GM12878 (cell line): ENCODE results near the gene TMIGD2. TPM values are rescaled to one million over a fixed set of nuclear protein-coding genes. Genes with fewer than 3 reads are reported as not detected.
A peak's percentile ranks its signal among the peaks of the same experiment; 100 is the strongest.

Experiments
- ATAC-seq: fragments of 200-7000 bp; cut with Tn5 transposase; 3 replicates; pipeline ENCODE4 v1.9.1; 2020; ENCODE audit warnings: mild to moderate bottlenecking, moderate library complexity
- BruUV-seq: library from RNA; stranded (reverse); fragments of 400-500 nt; replicated peaks from 2 replicates; lab custom pipeline; 2021; lab: Mats Ljungman, UMichigan
- CTCF ChIA-PET: fragments of 300-600 bp; sonication (Branson Sonifier 250); formaldehyde crosslinking; extraction: SDS; loops from one replicate; lab custom pipeline; 2021; ENCODE audit warnings: inconsistent platforms; lab: Yijun Ruan, JAX
- POLR2A ChIA-PET: fragments of 350-600 bp; formaldehyde crosslinking; extraction: SDS; loops from one replicate; lab custom pipeline; 2021; ENCODE audit warnings: inconsistent platforms; lab: Charles Lee
- RAD21 ChIA-PET: fragments of 300-600 bp; sonication (Branson Sonifier 250); formaldehyde crosslinking; loops from one replicate; lab custom pipeline; 2023; ENCODE audit warnings: antibody characterized with exemption; ENCODE audit not compliant: unreplicated experiment; lab: Charles Lee
- SMC1A ChIA-PET: fragments of 300-600 bp; sonication (Branson Sonifier 250); formaldehyde crosslinking; loops from one replicate; lab custom pipeline; 2023; ENCODE audit not compliant: unreplicated experiment, uncharacterized antibody; lab: Charles Lee
- DNase-seq: peaks from one replicate; pipeline ENCODE4 v3.0.0-alpha.2; 2011; ENCODE audit warnings: low read depth, low spot score
- FAIRE-seq: peaks from 3 replicates; lab custom pipeline; 2011; peaks lifted over from hg19 to GRCh38; lab: Jason Lieb, UNC
- H2AFZ ChIP-seq: 2 replicates; pipeline ENCODE4 v1.6.0; 2011; ENCODE audit warnings: low read depth, low read length, control low read depth; ENCODE audit not compliant: control insufficient read depth
- H3K27ac ChIP-seq: 2 replicates; pipeline ENCODE4 v1.5.1; 2011; ENCODE audit warnings: control low read depth; ENCODE audit not compliant: control insufficient read depth, insufficient read depth
- H3K27me3 ChIP-seq, 2 experiments: replicated peaks in 1 of 2; 2 replicates each; pipeline versions ENCODE4 v1.6.0 to v1.6.1; 2011; ENCODE audit warnings: low read length in 1 of 2; ENCODE audit not compliant: control insufficient read depth in 2 of 2, insufficient read depth in 2 of 2
- H3K36me3 ChIP-seq, 2 experiments: 2 replicates each; pipeline ENCODE4 v1.5.1; 2011; ENCODE audit warnings: low read length in 1 of 2; ENCODE audit not compliant: control insufficient read depth in 2 of 2, insufficient read depth in 2 of 2
- H3K4me1 ChIP-seq: 2 replicates; pipeline ENCODE4 v1.6.1; 2011; ENCODE audit warnings: mild to moderate bottlenecking, low read length, moderate library complexity, mixed read lengths; ENCODE audit not compliant: control insufficient read depth, insufficient read depth
- H3K4me2 ChIP-seq: 2 replicates; pipeline ENCODE4 v1.6.0; 2011; ENCODE audit warnings: control low read depth; ENCODE audit not compliant: control insufficient read depth, insufficient read depth
- H3K4me3 ChIP-seq: fragments of 200-600 bp; sonication (generic); 2 replicates; pipeline ENCODE4 v1.5.1; 2016
- H3K79me2 ChIP-seq: 2 replicates; pipeline ENCODE4 v1.6.0; 2011; ENCODE audit warnings: low read length; ENCODE audit not compliant: control insufficient read depth, insufficient read depth
- H3K9ac ChIP-seq: 2 replicates; pipeline ENCODE4 v1.8.0; 2011; ENCODE audit warnings: low read length, control low read depth, mixed read lengths; ENCODE audit not compliant: control insufficient read depth, insufficient read depth
- H3K9me3 ChIP-seq: replicated peaks from 3 replicates; pipeline ENCODE4 v1.5.1; 2011; ENCODE audit warnings: mild to moderate bottlenecking, low read length; ENCODE audit not compliant: control insufficient read depth, insufficient read depth
- H4K20me1 ChIP-seq: 2 replicates; pipeline ENCODE4 v1.6.0; 2011; ENCODE audit not compliant: control insufficient read depth, insufficient read depth
- BHLHE40 ChIP-seq, 2 experiments: fragments of 450-650 bp in 1 of 2; IDR thresholded peaks; 2 replicates each; pipeline ENCODE4 v1.6.1; 2011 to 2017; ENCODE audit warnings: low read depth in 2 of 2, borderline replicate concordance in 1 of 2, improper control_type of control experiment in 1 of 2, low read length in 1 of 2, mild to moderate bottlenecking in 1 of 2
- CBX3 ChIP-seq: fragments of 200-600 bp; sonication (generic); IDR thresholded peaks from 2 replicates; pipeline ENCODE4 v1.6.1; 2016; ENCODE audit warnings: low read depth, borderline replicate concordance
- CTCF ChIP-seq, 3 experiments: IDR thresholded peaks in 2 of 3; conservative IDR thresholded peaks in 1 of 3; 2 replicates each; pipeline ENCODE4 v1.5.1; 2011; ENCODE audit warnings: low read depth in 3 of 3, low read length in 3 of 3, mild to moderate bottlenecking in 3 of 3, control low read depth in 2 of 3, moderate library complexity in 2 of 3, inconsistent platforms in 1 of 3, mixed read lengths in 1 of 3; ENCODE audit not compliant: control insufficient read depth in 2 of 3, insufficient read depth in 1 of 3; ENCODE audit errors: extremely low read depth in 1 of 3
- JUNB ChIP-seq: IDR thresholded peaks from 2 replicates; pipeline ENCODE4 v1.6.1; 2016; ENCODE audit warnings: antibody characterized with exemption, mild to moderate bottlenecking
- MEF2A ChIP-seq: IDR thresholded peaks from 2 replicates; pipeline ENCODE4 v1.6.1; 2011; ENCODE audit warnings: low read depth, mild to moderate bottlenecking, low read length, moderate library complexity; ENCODE audit not compliant: insufficient read depth
- NBN ChIP-seq: fragments of 450-650 bp; IDR thresholded peaks from 2 replicates; pipeline ENCODE4 v1.6.1; 2016
- NR2F1 ChIP-seq: fragments of 450-650 bp; conservative IDR thresholded peaks from 2 replicates; pipeline ENCODE4 v1.6.1; 2017; ENCODE audit warnings: mild to moderate bottlenecking
- POLR2A ChIP-seq: IDR thresholded peaks from 2 replicates; pipeline ENCODE4 v1.6.1; 2011; ENCODE audit warnings: low read depth, mild to moderate bottlenecking, low read length
- RAD21 ChIP-seq: IDR thresholded peaks from 2 replicates; pipeline ENCODE4 v1.6.1; 2011; ENCODE audit warnings: mild to moderate bottlenecking, low read depth, low read length, moderate library complexity; ENCODE audit not compliant: insufficient read depth
- RUNX3 ChIP-seq: IDR thresholded peaks from 2 replicates; pipeline ENCODE4 v1.6.1; 2012; ENCODE audit warnings: low read length, inconsistent platforms
- SMARCA5 ChIP-seq: fragments of 450-650 bp; IDR thresholded peaks from 2 replicates; pipeline ENCODE4 v1.6.1; 2017; ENCODE audit warnings: mild to moderate bottlenecking
- SMC3 ChIP-seq: IDR thresholded peaks from 2 replicates; pipeline ENCODE4 v1.6.1; 2011; ENCODE audit warnings: low read length, improper control_type of control experiment, borderline replicate concordance
- SP1 ChIP-seq: IDR thresholded peaks from one replicate; pipeline ENCODE4 v1.6.1; 2011; ENCODE audit warnings: low read depth, low read length
- YY1 ChIP-seq: IDR thresholded peaks from 2 replicates; pipeline ENCODE4 v1.6.1; 2011; ENCODE audit warnings: low read depth, mild to moderate bottlenecking, low read length
- WGBS: methylation state at CpG from one replicate; pipeline ENCODE4 v1.1.6; 2016; ENCODE audit warnings: low lambda C conversion rate; ENCODE audit not compliant: insufficient replicate concordance, insufficient coverage; ENCODE audit errors: missing lambda C conversion rate; 5-methylcytosine and 5-hydroxymethylcytosine counted together
- in situ Hi-C: fragments of 300-500 bp; cut with MboI; formaldehyde crosslinking; loops from 9 replicates; pipeline ENCODE4 v1.14.3; 2018; ENCODE audit warnings: mixed read lengths
- intact Hi-C: fragments of 100-400 bp; cut with micrococcal nuclease; formaldehyde crosslinking; loops from one replicate; pipeline ENCODE4 v1.14.2; 2022; ENCODE audit not compliant: unreplicated experiment
- polyA plus RNA-seq, 11 experiments: library from polyadenylated mRNA; depleted of rRNA in 4 of 11; unstranded in 6 of 11; stranded (reverse) in 5 of 11; fragments of >200 nt; fragmentation: Nextera tagmentation in 4 of 11; fragmentation: Illumina TruSeq in 1 of 11; extraction: Ambion mirVana in 4 of 11; extraction: Trizol in 1 of 11; gene quantifications; 1 replicate in 1 of 11; 2 replicates in 10 of 11; pipeline versions ENCODE4 v1.2.1 to v1.2.3, GENCODE V29; 2011 to 2016; ENCODE audit warnings: inconsistent platforms in 2 of 11, missing spikeins in 2 of 11, low read depth in 1 of 11
- total RNA-seq, 4 experiments: library from RNA; depleted of rRNA in 3 of 4; stranded (reverse); fragments of >200 nt in 3 of 4; fragmentation: Illumina TruSeq in 1 of 4; extraction: Trizol in 1 of 4; gene quantifications; 2 replicates each; pipeline versions ENCODE4 v1.2.1 to v1.2.3, GENCODE V29; 2013 to 2021
- TF ChIP-seq, protein P1 (sequence below): fragments of 450-650 bp; IDR thresholded peaks from 2 replicates; pipeline ENCODE4 v1.6.1; 2016; ENCODE audit warnings: mild to moderate bottlenecking
- TF ChIP-seq, protein P2 (sequence below): IDR thresholded peaks from 2 replicates; pipeline ENCODE4 v1.6.1; 2011; ENCODE audit warnings: low read depth, low read length, improper control_type of control experiment, borderline replicate concordance

Gene TMIGD2
- total and polyA plus RNA-seq, 10 of the 15 experiments (the other 5 are each of a cell fraction or from before 2014, with no cell fraction given): 0.09 to 0.40 (median 0.14) TPM; not detected in 5

DNA sequence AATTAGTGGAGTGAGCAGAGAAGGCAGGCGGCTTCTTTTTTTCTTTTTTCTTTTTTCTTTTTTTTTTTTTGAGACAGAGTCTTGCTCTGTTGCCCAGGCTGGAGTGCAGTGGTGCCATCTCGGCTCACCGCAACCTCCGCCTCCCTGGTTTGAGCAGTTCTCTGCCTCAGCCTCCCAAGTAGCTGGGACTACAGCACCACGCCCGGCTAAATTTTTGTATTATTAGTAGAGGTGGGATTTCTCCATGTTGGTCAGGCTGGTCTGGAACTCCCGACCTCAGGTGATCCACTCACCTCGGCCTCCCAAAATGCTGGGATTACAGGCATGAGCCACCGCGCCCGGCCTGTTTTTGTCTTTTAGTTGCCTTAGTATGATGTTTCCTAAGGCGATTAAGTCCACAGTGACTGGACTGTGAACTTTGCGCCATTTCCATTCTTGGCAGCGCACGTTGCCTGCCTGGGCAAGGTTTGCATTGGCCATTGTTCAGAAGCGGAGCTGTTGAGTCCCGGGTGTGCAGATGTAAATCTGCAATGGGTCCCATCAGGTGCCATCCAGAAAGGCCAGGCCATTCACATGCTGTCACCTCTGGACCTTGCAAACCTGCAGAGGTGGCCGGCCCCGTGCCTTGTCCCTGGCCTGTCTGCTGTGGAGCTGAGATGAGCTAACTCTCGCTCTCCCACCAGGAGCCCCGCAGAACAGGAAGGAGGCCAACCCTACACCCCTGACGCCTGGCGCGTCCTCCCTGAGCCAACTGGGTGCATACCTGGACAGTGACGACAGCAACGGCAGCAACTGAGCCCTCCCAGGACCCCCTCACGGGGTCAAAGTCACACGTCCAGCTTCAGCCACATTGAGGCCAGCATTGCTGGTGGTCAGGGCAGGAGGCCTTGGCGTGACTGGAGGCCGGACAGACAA lies 34.0 kb downstream of the TMIGD2 start (continued):
- TF ChIP-seq, protein P1, sequence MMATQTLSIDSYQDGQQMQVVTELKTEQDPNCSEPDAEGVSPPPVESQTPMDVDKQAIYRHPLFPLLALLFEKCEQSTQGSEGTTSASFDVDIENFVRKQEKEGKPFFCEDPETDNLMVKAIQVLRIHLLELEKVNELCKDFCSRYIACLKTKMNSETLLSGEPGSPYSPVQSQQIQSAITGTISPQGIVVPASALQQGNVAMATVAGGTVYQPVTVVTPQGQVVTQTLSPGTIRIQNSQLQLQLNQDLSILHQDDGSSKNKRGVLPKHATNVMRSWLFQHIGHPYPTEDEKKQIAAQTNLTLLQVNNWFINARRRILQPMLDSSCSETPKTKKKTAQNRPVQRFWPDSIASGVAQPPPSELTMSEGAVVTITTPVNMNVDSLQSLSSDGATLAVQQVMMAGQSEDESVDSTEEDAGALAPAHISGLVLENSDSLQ: no peak
- TF ChIP-seq CBX3 (no peak), SP1 (no peak), MEF2A (no peak), JUNB (no peak)

GRCh38 chr19:4267101-4267900 lies 34.9 kb downstream of the TMIGD2 start:
- in situ Hi-C loops (loop anchor here (5.0 kb wide), 1 partner anchor 85 kb away; no protein-coding TSS in a partner anchor), intact Hi-C loops (loop anchor here (1.0 to 5.0 kb wide), 3 partner anchors 85 to 258 kb away; partner anchors contain the start of genes CHAF1A and SH3GL1)
- no TSS peak for BruUV-seq
- no peak for FAIRE-seq
- 27% methylated on average over 18 of the region's 21 CpGs for WGBS
- no peak overlapping the region for H3K4me2 ChIP-seq
- SMC1A ChIA-PET: interaction anchor here (0.6 to 2.6 kb wide), 6 partner anchors 33 to 258 kb away, joined by 3 to 12 read pairs (median 4); no protein-coding TSS in a partner anchor
- no peak overlapping the region for H2AFZ ChIP-seq
- CTCF ChIA-PET: interaction anchor here (0.6 to 5.4 kb wide), 39 partner anchors 10 to 373 kb away, joined by 3 to 78 read pairs (median 4); partner anchors contain the start of genes CHAF1A, EBI3, HDGFL2 and MPND
- no peaks in the 10 kb centered on the region for H3K79me2 ChIP-seq
- peaks cover 18 to 20% of the 10 kb centered on the region in 2 experiments for H3K36me3 ChIP-seq
- H3K27ac ChIP-seq: no peak overlapping the region
- ATAC-seq: peak; percentile 92
- H3K4me1 ChIP-seq: no peaks in the 10 kb centered on the region; the same call in 1 of the 2 replicates
- H3K4me3 ChIP-seq: no peak overlapping the region
- H3K9me3 ChIP-seq: peaks cover 2% of the 10 kb centered on the region; the same call in 1 of the 3 replicates
- POLR2A ChIA-PET: interaction anchor here (0.9 kb wide), 1 partner anchor 75 kb away, joined by 3 read pairs; no protein-coding TSS in a partner anchor
- no peaks in the 10 kb centered on the region for H4K20me1 ChIP-seq
- no peaks in the 10 kb centered on the region for H3K27me3 ChIP-seq
- RAD21 ChIA-PET: interaction anchor here (0.9 to 2.8 kb wide), 8 partner anchors 76 to 259 kb away, joined by 3 to 10 read pairs (median 6); partner anchors contain the start of genes CHAF1A and MPND
- DNase-seq: no peak
- no peak overlapping the region for H3K9ac ChIP-seq
- TF ChIP-seq RUNX3: peak; percentile 31; the same call in 1 of the 2 replicates
- TF ChIP-seq POLR2A: 0 out of 2 replicates have a peak, but pooled peaks have one; percentile 34
- TF ChIP-seq RAD21: peak; percentile 80
- peak; percentile 41; the same call in 1 of the 2 replicates for TF ChIP-seq SMC3
- TF ChIP-seq, protein P2, sequence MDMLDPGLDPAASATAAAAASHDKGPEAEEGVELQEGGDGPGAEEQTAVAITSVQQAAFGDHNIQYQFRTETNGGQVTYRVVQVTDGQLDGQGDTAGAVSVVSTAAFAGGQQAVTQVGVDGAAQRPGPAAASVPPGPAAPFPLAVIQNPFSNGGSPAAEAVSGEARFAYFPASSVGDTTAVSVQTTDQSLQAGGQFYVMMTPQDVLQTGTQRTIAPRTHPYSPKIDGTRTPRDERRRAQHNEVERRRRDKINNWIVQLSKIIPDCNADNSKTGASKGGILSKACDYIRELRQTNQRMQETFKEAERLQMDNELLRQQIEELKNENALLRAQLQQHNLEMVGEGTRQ: no peak
- TF ChIP-seq BHLHE40 (IDR thresholded peaks at IDR 0.05; ENCODE audit: borderline replicate concordance in 1 of 2, low read depth in 2 of 2, low read length in 1 of 2): 0 out of 4 replicates have a peak, but pooled peaks of 1 of the 2 experiments have one; percentile 6
- peak; percentile 91 for TF ChIP-seq SMARCA5
- TF ChIP-seq CTCF (IDR thresholded peaks at IDR 0.05 in 2 of 3, conservative IDR thresholded peaks at IDR 0.05 in 1 of 3; ENCODE audit: control insufficient read depth in 2 of 3, extremely low read depth in 1 of 3, insufficient read depth in 1 of 3, low read depth in 3 of 3, low read length in 3 of 3): peak; percentile 64 to 80 (median 73)
- TF ChIP-seq NBN: 0 out of 2 replicates have a peak, but pooled peaks have one; percentile 13
- 0 out of 2 replicates have a peak, but pooled peaks have one; percentile 23 for TF ChIP-seq YY1
- peak; percentile 41; the same call in 1 of the 2 replicates for TF ChIP-seq NR2F1
